Measurements from ENCODE around the gene CD22.

The CD22 gene

DNA sequence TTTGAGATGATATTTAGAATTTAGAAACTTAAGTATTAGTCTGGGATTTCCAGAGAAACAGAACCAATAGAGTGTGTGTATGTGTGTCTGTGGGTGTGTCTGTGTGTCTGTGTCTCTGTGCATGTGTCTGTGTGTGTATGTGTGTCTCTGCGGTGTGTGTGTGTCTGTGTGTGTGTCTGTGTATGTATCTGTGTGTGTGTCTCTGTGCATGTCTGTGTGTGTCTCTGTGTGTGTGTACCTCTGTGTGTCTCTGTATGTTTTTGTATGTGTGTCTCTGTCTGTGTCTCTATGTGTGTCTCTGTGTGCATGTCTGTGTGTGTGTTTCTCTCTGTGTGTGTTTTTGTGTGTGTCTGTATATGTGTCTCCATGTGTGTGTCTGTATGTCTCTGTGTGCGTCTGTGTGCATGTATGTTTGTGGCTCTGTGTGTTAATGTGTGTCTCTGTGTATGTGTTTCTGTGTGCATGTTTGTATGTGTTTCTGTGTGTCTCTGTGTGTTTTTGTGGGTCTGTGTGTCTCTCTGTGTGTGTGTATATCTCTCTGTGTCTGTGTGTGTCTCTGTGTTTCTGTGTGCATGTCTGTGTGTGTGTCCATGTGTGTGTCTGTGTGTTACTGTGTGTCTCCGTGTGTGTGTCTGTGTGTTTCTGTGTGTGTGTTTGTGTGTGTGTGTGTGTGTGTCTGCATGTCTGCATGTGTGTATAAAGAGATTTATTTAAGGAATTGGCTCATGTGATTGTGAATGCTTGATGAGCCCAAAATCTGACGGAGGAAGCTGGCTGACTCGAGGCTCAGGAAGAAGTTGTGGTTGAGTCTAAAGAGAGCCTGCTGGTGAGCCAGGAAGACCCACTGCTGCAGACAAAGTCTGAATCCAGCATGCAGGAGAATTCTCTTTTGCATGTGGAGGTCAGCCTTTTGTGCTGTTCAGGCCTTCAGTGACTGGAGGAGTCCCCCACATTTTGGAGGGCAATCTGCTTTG, 64.0 kb downstream of the CD22 start:
- no peak for DNase-seq

DNA sequence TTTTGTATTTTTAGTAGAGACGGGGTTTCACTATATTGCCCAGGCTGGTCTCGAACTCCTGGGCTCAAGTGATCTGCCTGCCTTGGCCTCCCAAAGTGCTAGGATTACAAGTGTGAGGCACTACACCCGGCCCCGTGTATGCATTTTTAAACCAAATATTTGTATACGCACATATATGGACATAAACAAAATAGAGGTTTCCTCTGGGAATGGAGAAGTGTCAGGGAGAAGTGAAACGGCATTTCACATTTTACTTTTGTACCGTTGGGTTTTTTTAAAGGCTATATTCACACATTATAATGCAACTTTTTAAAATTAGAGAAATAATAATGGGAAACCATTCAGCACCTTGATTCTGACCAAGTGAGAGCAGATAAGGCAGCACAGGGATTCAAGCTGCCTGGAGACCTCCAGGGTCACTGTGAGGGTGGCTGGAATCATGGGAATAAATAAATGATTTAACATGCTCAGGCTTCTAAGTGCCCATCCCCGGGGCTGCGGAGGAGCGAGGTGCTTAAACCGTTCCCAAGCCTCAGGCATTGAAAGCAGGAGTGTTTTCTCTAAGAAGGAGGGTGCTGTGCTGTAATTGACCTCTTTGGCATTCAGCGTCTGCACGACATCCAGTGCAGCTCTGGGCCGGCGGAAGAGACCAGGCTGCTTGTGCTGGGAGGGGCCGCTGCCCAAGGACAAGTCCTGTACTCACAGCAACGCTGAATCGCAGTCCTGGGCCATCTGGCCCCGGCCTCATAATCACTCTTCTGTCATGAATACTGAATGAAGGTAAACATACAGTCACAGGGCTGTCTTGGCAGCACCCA, 66.6 kb downstream of the CD22 start:
- DNase-seq: no peak

DNA sequence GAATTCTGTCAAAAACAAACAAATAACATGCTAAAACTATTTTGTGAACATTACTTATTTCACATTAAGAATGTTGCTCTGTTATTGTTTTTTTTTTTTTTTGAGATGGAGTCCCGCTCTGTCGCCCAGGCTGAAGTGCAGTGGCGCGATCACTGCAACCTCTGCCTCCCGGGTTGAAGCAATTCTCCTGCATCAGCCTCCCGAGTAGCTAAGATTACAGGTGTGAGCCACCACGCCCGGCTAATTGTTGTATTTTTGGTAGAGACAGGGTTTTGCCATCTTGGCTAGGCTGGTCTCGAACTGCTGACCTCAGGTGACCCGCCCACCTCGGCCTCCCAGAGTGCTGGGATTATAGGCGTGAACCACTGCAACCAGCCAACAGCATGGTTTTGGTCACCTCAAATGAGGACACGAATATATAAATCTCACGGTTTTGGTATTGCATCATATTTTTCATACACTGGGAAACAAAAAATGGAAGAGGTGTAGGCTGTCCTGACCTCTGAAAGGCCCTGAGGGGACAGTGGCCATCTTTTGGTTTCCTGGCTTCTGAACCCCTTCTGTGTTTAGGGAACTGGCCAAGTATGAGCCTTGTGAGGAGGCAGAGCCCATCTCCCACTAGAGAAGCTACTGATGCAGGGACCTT, 67.4 kb downstream of the CD22 start:
- no peak for DNase-seq
